ENCODE measurements around the gene HVCN1.

The HVCN1 gene

GRCh38 chr12:110689281-110690126 lies 589 bp upstream of the HVCN1 start:
- no peak for TF ChIP-seq CTCF (IDR thresholded peaks at IDR 0.05; ENCODE audit: low read depth, low read length)
- no peak for DNase-seq (ENCODE audit: extremely low read depth, low read depth)

- no peak for TF ChIP-seq CTCF (IDR thresholded peaks at IDR 0.05; ENCODE audit: low read depth, low read length)
- no peak for DNase-seq (ENCODE audit: extremely low read depth, low read depth)
These were observed 1.3 kb downstream of the HVCN1 start for GRCh38 chr12:110687396-110688169.

GRCh38 chr12:110686294-110686903 lies 2.5 kb downstream of the HVCN1 start:
- TF ChIP-seq CTCF (IDR thresholded peaks at IDR 0.05; ENCODE audit: low read depth, low read length), result no peak
- no peak for DNase-seq (ENCODE audit: extremely low read depth, low read depth)

GRCh38 chr12:110684312-110684836 lies 4.5 kb downstream of the HVCN1 start:
- no peak for DNase-seq (ENCODE audit: extremely low read depth, low read depth)
- TF ChIP-seq CTCF (IDR thresholded peaks at IDR 0.05; ENCODE audit: low read depth, low read length), result no peak

- TF ChIP-seq CTCF (IDR thresholded peaks at IDR 0.05; ENCODE audit: low read depth, low read length), result no peak
- DNase-seq (ENCODE audit: extremely low read depth, low read depth), result no peak
These were observed 5.0 kb downstream of the HVCN1 start for GRCh38 chr12:110683888-110684287.

- DNase-seq (ENCODE audit: extremely low read depth, low read depth), result no peak
- no peak for TF ChIP-seq CTCF (IDR thresholded peaks at IDR 0.05; ENCODE audit: low read depth, low read length)
These were observed 8.9 kb downstream of the HVCN1 start for GRCh38 chr12:110680032-110680431.
